ENCODE measurements around the gene RAB13. TPM values are rescaled to one million over a fixed set of nuclear protein-coding genes. Genes with fewer than 3 reads are reported as not detected.
A peak's percentile ranks its signal among the peaks of the same experiment; 100 is the strongest.
"Not testable (repeated sequence)": the region's sequence is repeated elsewhere in the genome, so short reads cannot be mapped to it uniquely, and the experiment has no call there.

Gene RAB13
- 10 to 100 TPM in 1 of 3 donors, 1 to 10 TPM in 2; 7.0 to 16.0 (median 9.3) TPM for total RNA-seq

DNA sequence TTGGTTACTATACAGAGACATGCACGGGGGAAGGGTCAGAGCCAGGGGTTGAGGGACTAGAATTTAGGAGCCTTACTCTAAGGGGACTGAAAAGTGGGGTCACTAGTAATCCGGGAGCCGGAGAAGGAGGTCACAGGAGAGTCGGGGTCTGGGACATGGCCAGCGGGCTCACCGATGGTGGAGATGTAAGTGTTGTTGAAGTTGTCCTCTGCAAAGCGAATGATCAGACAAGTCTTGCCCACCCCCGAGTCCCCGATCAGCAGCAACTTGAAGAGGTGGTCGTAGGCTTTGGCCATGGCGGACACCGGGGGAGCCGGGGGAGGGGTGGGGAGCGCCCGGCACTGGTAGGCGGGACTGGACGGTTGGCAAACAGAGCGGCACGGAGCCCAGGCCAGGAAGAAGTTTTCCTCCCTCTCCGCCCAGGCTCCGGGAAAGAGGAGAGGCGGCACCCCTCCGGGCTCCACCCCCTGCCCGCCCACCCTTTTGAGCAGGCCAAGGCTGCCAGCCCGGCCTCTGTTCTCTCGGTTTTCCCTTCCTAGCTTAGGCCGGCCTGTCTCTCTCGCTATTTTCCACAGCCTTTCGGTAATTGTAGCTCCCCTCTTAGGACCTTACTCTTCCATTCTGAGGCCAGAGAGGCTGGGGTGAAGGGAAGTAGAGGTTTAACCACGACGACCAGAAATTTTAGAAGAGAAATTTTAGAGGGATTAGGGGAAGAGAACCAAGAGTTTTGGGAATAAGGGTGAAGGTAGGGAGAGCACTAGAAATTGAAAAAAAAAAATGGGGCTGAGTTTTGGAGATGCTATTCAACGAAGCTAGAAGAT lies at the start of gene RAB13:
TSS of gene RAB13 (minus strand) at position 399 of the 821 bp plus-strand sequence. CDS start at position 296, 103 bp downstream.
- H3K4me1 Mint-ChIP-seq (ENCODE audit: low read depth), result peaks cover 34% of the 10 kb centered on the region
- H3K4me3 Mint-ChIP-seq, result peak within 1 kb of the TSS; percentile 78
- H3K27me3 Mint-ChIP-seq (ENCODE audit: low read depth), result peaks cover 7% of the 10 kb centered on the region
- DNase-seq (no peak), ATAC-seq (no peak)
- peaks cover 5% of the 10 kb centered on the region for H3K36me3 Mint-ChIP-seq (ENCODE audit: insufficient read depth)
- no peaks in the 10 kb centered on the region for H3K9me3 Mint-ChIP-seq

DNA sequence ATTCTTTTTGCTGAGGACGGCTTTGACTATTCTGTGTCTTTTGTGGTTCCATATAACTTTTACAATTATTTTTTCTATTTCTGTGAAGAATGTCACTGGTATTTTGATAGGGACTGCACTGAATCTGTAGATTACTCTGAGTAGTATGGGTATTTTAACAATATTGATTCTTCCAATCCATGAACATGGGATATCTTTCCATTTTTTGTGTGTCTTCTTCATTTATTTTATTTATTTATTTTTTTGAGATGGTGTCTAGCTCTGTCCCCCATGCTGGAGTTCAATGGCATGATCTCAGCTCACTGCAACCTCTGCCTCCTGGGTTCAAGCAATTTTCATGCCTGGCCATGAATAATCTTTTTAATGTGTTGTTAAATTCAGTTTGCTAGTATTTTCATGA lies 47.6 kb upstream of the RAB13 start:
- not testable (repeated sequence) for DNase-seq; H3K36me3 Mint-ChIP-seq (ENCODE audit: insufficient read depth); H3K4me3 Mint-ChIP-seq; H3K9me3 Mint-ChIP-seq; ATAC-seq; H3K4me1 Mint-ChIP-seq (ENCODE audit: low read depth); H3K27me3 Mint-ChIP-seq (ENCODE audit: low read depth)

DNA sequence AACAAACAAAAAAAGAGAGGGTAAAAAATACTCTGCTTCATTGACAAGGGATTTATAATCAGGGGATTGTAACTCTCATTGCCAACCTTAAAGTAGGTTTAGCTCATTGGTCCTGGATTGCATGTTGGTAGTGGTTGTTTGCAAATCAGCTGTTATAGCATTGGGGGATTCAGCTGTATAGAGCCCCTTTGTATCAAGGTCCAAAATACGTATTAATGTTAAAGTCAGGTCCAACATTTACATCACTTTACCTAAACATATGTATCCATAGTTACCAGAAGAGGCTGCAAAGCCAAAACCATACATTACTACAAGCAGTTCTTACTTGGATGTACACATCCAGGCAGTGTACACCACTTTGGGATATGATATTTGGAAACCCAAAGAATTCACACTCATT lies 33.8 kb upstream of the RAB13 start:
- no peaks in the 10 kb centered on the region for H3K36me3 Mint-ChIP-seq (ENCODE audit: insufficient read depth)
- no peaks in the 10 kb centered on the region for H3K27me3 Mint-ChIP-seq (ENCODE audit: low read depth)
- ATAC-seq, result no peak
- no peak for DNase-seq
- no peaks in the 10 kb centered on the region for H3K4me1 Mint-ChIP-seq (ENCODE audit: low read depth)
- H3K9me3 Mint-ChIP-seq, result no peaks in the 10 kb centered on the region
- no peak overlapping the region for H3K4me3 Mint-ChIP-seq

DNA sequence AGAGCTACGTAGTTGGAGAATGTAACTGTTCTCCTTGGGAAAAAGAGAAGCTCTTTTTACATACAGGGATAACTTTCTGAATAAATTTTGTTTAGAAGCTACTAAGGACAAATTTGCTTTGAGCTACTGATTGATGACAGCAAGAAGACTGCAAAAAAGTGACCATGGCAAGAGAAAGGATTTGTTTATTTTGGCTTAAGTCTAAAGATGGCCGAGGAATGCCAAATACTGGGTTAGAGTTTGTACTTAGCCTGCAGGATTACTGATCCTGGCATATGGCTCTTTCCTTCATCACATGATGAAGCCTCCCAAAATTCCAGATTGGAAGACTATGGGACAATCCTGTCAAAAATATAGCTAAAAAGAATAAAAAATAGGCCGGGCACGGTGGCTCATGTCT lies 33.1 kb upstream of the RAB13 start:
- no peak overlapping the region for H3K4me3 Mint-ChIP-seq
- no peaks in the 10 kb centered on the region for H3K36me3 Mint-ChIP-seq (ENCODE audit: insufficient read depth)
- DNase-seq (no peak), ATAC-seq (no peak)
- no peaks in the 10 kb centered on the region for H3K9me3 Mint-ChIP-seq
- no peaks in the 10 kb centered on the region for H3K27me3 Mint-ChIP-seq (ENCODE audit: low read depth)
- no peaks in the 10 kb centered on the region for H3K4me1 Mint-ChIP-seq (ENCODE audit: low read depth)

DNA sequence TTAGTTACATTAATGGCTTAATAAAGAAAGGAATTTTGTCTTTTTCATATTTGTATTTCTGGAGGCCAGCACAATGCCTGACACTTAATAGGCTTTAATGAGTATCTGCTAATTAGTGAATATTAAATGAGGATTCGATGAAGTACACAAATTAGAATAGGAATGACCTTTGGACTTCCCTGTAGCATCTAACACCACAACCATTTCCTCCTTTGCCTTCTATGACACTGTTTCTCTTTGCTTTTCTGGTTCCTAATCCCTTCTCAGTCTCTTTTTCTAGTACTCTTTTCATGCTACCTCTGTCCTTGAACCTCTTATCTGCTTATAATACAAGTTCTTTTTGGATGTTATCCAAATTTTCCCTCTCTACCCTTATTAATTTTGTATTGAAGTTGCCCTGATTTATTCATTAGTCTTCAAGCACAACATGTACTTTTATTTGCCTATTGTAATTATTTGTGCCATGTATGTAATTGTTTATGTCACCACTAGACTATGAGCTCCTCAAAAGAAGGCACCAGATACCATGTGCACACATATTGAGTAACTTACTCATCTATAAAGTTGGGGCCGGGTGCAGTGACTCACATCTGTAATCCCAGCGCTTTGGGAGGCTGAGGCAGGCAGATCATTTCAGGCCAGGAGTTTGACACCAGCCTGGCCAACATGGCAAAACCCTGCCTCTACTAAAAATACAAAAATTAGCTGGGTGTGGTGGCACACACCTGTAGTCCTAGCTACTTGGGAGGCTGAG lies 28.2 kb upstream of the RAB13 start:
- Mint-ChIP-seq H3K9me3 (no peaks in the 10 kb centered on the region), H3K36me3 (ENCODE audit: insufficient read depth) (no peaks in the 10 kb centered on the region), H3K27me3 (ENCODE audit: low read depth) (no peaks in the 10 kb centered on the region), H3K4me1 (ENCODE audit: low read depth) (no peaks in the 10 kb centered on the region), H3K4me3 (no peak overlapping the region)
- DNase-seq (no peak), ATAC-seq (no peak)

DNA sequence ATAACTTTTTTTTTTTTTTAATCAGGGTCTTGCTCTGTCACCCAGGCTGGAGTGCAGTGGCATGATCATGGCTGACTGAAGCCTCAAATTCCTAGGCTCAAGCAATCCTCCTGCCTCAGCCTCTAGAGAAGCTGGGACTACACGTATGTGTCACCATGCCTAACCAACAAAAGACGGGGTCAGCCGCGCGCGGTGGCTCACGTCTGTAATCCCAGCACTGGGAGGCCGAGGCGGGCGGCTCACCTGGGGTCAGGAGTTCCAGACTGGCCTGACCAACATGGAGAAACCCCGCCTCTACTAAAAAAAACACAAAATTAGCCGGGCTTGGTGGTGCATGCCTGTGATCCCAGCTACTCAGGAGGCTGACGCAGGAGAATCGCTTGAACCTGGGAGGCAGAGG lies 26.4 kb upstream of the RAB13 start:
- not testable (repeated sequence) for ATAC-seq; H3K4me3 Mint-ChIP-seq; H3K36me3 Mint-ChIP-seq (ENCODE audit: insufficient read depth); H3K9me3 Mint-ChIP-seq; H3K27me3 Mint-ChIP-seq (ENCODE audit: low read depth); DNase-seq; H3K4me1 Mint-ChIP-seq (ENCODE audit: low read depth)

DNA sequence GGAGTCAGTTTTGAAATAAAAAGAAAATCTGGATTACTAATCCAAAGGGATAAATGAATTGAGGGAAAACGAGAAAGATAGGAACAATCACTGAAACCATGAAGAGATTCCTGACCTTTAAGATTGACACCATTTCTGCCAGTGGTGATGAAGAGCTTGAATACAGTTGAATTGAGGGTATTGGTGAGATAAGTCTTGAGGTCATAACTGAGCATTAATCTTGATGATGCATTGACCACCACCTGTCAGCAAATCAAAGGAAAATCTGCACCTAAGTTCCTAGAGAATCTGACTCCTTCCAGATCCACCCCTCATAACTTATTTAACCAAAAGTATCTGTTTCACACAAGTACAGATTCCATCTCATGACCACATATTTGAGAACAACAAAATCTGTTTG lies 26.0 kb upstream of the RAB13 start:
- DNase-seq, result no peak
- Mint-ChIP-seq H3K27me3 (ENCODE audit: low read depth) (no peaks in the 10 kb centered on the region), H3K36me3 (ENCODE audit: insufficient read depth) (no peaks in the 10 kb centered on the region), H3K4me1 (ENCODE audit: low read depth) (no peaks in the 10 kb centered on the region), H3K4me3 (no peak overlapping the region), H3K9me3 (no peaks in the 10 kb centered on the region)
- ATAC-seq, result no peak

DNA sequence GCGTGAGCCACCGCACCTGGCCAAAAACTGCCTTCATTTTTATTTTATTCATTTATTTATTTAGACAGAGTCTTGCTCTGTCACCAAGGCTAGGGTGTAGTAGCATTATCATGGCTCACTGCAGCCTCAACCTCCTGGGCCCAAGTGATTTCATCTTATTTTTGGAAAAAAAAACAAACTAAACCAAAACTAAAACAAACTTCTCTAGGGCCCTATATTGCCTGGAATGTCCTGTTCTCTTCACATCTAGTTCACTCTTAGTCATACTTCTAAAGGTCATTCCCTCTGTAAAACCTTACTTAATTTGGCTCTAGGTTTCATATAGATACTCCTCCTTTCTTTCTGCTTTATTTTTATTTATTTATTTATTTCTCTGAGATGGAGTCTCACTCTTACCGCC lies 20.0 kb upstream of the RAB13 start:
- H3K9me3 Mint-ChIP-seq, result no peaks in the 10 kb centered on the region
- ATAC-seq (no peak), DNase-seq (no peak)
- no peak overlapping the region for H3K4me3 Mint-ChIP-seq
- no peaks in the 10 kb centered on the region for H3K4me1 Mint-ChIP-seq (ENCODE audit: low read depth)
- no peaks in the 10 kb centered on the region for H3K36me3 Mint-ChIP-seq (ENCODE audit: insufficient read depth)
- no peaks in the 10 kb centered on the region for H3K27me3 Mint-ChIP-seq (ENCODE audit: low read depth)

DNA sequence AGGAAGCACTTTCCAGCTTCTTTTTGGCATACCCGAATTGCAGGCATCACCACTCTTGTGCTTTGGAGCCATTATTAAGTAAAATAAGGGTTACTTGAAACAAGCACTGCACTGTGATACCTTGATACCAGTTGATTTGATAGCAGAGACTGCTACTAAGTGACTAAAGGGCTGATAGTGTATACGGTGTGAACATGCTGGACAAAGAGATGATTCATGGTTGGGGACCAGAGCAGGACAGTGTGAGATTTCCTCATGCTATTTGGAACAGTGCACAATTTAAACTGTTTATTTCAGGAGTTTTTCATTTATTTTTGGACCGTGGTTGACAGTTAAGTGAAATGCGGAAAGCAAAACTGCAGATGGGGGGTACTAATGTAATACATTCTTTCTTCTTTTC lies 14.3 kb upstream of the RAB13 start:
- peaks cover under 1% of the 10 kb centered on the region for H3K4me1 Mint-ChIP-seq (ENCODE audit: low read depth)
- peaks cover 4% of the 10 kb centered on the region for H3K36me3 Mint-ChIP-seq (ENCODE audit: insufficient read depth)
- DNase-seq, result no peak
- H3K27me3 Mint-ChIP-seq (ENCODE audit: low read depth), result no peaks in the 10 kb centered on the region
- H3K9me3 Mint-ChIP-seq, result no peaks in the 10 kb centered on the region
- ATAC-seq, result no peak
- H3K4me3 Mint-ChIP-seq, result no peak overlapping the region

DNA sequence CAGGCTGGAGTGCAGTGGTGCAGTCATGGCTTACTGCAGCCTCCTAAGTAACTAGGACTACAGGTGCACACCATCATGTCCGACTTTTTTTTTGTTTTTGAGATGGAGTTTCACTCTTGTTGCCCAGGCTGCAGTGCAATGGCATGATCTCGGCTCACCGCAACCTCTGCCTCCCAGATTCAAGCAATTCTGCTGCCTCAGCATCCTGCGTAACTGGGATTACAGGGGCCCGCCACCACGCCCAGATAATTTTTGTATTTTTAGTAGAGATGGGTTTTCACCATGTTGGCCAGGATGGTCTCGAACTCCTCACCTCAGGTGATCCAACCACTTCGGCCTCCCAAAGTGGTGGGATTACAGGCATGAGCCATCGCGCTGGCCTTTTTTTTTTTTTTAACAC lies 10.7 kb upstream of the RAB13 start:
- ATAC-seq; H3K9me3 Mint-ChIP-seq; DNase-seq; H3K4me3 Mint-ChIP-seq; H3K27me3 Mint-ChIP-seq (ENCODE audit: low read depth): not testable (repeated sequence)
- Mint-ChIP-seq H3K36me3 (ENCODE audit: insufficient read depth) (peaks cover 21% of the 10 kb centered on the region), H3K4me1 (ENCODE audit: low read depth) (peaks cover 16% of the 10 kb centered on the region)

DNA sequence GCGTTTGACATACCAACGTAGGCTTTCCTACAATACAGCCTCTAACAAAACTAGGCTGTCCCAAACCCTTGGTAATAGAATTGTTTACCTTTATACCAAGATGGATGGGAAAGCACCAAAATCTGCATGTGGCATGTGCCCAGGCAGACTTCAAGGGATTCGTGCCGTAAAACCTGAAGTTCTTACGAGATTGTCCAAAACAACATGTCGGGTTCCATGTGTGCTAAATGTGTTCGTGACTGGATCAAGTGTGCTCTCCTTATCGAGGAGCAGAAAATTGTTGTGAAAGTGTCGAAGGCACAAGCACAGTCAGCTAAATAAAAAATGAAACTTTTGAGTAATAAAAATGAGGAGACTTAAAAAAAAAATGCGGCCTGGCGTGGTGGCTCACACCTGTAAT lies 9.5 kb upstream of the RAB13 start:
- peak overlapping the region; percentile 25 for H3K4me3 Mint-ChIP-seq
- H3K9me3 Mint-ChIP-seq, result no peaks in the 10 kb centered on the region
- no peak for DNase-seq
- peaks cover 32% of the 10 kb centered on the region for H3K36me3 Mint-ChIP-seq (ENCODE audit: insufficient read depth)
- H3K27me3 Mint-ChIP-seq (ENCODE audit: low read depth), result no peaks in the 10 kb centered on the region
- peaks cover 23% of the 10 kb centered on the region for H3K4me1 Mint-ChIP-seq (ENCODE audit: low read depth)
- no peak for ATAC-seq

DNA sequence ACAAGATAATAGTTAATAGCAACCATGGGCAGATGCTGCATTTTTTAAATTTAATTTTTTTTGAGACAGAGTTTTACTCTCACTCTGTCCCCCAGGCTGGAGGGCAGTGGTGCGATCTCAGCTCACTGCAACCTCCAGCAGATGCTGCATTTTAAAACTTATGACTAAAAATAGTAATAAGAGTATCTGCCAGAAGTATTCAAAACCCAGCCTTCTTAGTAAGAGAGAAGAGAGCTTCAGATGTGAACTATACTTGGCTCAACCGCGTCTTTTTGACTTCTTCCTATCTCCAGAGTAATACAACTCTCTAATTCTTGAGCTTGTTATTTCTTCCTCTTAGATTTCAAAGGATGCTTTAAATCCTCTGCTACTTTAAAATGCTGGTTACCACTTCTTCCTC lies 9.1 kb upstream of the RAB13 start:
- Mint-ChIP-seq H3K4me3 (peak overlapping the region; percentile 25), H3K4me1 (ENCODE audit: low read depth) (peaks cover 26% of the 10 kb centered on the region), H3K9me3 (no peaks in the 10 kb centered on the region), H3K36me3 (ENCODE audit: insufficient read depth) (peaks cover 33% of the 10 kb centered on the region), H3K27me3 (ENCODE audit: low read depth) (no peaks in the 10 kb centered on the region)
- ATAC-seq (no peak), DNase-seq (no peak)

DNA sequence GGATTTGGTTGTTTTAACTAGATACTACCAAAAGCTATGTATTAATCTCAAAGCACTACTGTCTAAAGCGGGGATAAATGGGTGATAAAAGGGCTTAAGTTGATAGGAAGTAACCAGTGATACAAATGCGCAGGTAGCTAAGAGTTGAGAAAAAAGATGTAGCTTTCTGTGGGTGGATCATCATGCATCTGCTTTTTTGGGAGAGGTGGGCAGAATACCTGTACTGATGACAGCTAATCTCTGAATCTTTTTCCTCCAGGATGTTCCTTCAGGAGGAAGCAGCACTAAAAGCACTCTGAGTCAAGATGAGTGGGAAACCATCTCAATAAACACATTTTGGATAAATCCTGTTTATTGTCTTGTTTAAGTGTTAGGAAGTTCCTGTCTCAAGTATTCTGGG lies 5.7 kb upstream of the RAB13 start:
- peak overlapping the region; percentile 97 for H3K4me3 Mint-ChIP-seq
- H3K27me3 Mint-ChIP-seq (ENCODE audit: low read depth), result no peaks in the 10 kb centered on the region
- ATAC-seq (no peak), DNase-seq (no peak)
- H3K36me3 Mint-ChIP-seq (ENCODE audit: insufficient read depth), result peaks cover 33% of the 10 kb centered on the region
- H3K9me3 Mint-ChIP-seq, result no peaks in the 10 kb centered on the region
- peaks cover 36% of the 10 kb centered on the region for H3K4me1 Mint-ChIP-seq (ENCODE audit: low read depth)

DNA sequence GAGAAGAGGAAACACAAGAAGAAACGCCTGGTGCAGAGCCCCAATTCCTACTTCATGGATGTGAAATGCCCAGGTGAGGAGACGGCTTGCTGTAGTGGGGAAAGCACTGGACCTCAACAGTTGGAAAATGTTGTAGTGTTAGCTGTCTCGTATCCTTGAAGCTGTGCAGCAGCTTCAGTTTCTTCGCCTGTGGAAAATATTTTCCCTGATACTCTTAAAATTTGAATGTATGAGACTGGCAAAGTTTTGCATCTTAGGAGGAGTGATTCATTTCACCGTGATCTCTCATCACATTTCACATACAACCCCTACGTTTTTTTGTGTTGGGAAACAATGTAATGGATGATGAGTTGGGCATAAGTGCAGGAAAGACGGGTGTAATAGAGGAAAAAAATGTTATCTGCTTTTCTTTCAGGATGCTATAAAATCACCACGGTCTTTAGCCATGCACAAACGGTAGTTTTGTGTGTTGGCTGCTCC lies 5.1 kb upstream of the RAB13 start:
- Mint-ChIP-seq H3K4me3 (peak overlapping the region; percentile 97), H3K27me3 (ENCODE audit: low read depth) (peaks cover 3% of the 10 kb centered on the region), H3K4me1 (ENCODE audit: low read depth) (peaks cover 41% of the 10 kb centered on the region), H3K9me3 (no peaks in the 10 kb centered on the region), H3K36me3 (ENCODE audit: insufficient read depth) (peaks cover 33% of the 10 kb centered on the region)
- no peak for DNase-seq
- ATAC-seq, result no peak
